ENCODE measurements around the gene CPAMD8. TPM values are rescaled to one million over a fixed set of nuclear protein-coding genes. Genes with fewer than 3 reads are reported as not detected.

The CPAMD8 gene
- total RNA-seq, 6 experiments from 2014 or later: 0.11 to 0.20 (median 0.14) TPM; not detected in 1

DNA sequence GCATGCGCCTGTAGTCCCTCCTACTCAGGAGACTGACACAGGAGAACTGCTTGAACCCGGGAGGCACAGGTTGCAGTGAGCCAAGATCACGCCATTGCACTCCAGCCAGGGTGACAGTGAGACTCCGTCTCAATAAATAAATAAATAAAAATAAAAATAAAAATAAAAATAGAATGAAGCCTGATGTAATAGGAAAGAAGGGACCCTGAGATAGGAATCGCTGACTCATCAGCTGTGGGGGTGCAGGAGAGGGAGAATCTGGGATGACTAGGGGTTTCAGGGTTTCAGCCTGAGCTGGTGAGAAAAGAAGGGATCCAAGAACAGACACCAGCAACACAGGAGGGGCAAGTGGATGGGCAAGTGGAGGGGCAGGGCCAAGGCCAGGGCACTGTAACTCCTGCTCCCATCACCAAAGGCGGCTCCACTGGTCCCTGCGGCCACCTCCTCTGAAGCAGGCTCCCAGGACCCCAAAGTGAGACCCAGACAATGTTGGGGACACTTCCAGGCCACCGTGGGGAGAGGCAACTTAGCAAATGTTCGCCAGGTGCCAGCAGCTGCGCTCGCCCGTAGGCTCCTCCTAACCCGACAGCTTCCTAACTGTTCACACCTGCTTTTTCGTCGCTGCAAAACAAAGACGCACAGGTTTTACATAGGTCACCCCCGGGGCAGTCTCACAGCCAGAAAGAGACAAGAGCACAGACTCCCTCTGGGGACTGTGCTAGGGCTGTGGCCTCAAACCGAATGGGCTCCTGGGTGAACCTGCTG lies 47.4 kb upstream of the CPAMD8 start:
- TF ChIP-seq, protein P1, sequence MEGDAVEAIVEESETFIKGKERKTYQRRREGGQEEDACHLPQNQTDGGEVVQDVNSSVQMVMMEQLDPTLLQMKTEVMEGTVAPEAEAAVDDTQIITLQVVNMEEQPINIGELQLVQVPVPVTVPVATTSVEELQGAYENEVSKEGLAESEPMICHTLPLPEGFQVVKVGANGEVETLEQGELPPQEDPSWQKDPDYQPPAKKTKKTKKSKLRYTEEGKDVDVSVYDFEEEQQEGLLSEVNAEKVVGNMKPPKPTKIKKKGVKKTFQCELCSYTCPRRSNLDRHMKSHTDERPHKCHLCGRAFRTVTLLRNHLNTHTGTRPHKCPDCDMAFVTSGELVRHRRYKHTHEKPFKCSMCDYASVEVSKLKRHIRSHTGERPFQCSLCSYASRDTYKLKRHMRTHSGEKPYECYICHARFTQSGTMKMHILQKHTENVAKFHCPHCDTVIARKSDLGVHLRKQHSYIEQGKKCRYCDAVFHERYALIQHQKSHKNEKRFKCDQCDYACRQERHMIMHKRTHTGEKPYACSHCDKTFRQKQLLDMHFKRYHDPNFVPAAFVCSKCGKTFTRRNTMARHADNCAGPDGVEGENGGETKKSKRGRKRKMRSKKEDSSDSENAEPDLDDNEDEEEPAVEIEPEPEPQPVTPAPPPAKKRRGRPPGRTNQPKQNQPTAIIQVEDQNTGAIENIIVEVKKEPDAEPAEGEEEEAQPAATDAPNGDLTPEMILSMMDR (IDR thresholded peaks at IDR 0.05): no peak; the same call in 1 of the 2 replicates
- DNase-seq: no peak
- H3K4me1 Mint-ChIP-seq (ENCODE audit: low read depth): peaks cover 43% of the 10 kb centered on the region

DNA sequence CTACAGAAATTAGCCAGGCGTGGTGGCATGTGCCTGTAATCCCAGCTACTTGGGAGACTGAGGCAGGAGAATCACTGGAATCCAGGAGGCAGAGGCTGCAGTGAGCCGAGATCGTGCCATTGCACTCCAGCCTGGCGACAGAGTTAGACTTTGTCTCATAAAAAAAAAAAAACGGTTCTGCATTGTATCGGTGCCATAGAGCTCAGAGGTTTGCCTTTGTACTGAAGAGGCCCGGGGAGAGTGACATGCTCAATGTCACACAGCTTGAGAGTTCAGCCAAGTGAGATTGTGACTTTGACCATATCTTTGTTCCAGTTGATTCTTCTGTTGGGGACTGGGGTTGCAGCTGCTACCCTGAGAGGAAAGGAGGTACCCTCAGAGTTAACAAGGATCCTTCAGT lies 44.3 kb upstream of the CPAMD8 start:
- no peak overlapping the region for H3K4me3 Mint-ChIP-seq
- H3K27me3 Mint-ChIP-seq (ENCODE audit: insufficient read depth): peaks cover 5% of the 10 kb centered on the region
- TF ChIP-seq, protein P1 (IDR thresholded peaks at IDR 0.05): no peak
- H3K27ac Mint-ChIP-seq: no peak overlapping the region
- H3K9me3 Mint-ChIP-seq: no peaks in the 10 kb centered on the region
- peaks cover 25% of the 10 kb centered on the region for H3K4me1 Mint-ChIP-seq (ENCODE audit: low read depth)
- no peak for DNase-seq
- H3K36me3 Mint-ChIP-seq (ENCODE audit: low read depth): peaks cover 5% of the 10 kb centered on the region

More for the DNA sequence above, 47.4 kb upstream of the CPAMD8 start:
- H3K27ac Mint-ChIP-seq: peak overlapping the region; percentile 89
- peaks cover 9% of the 10 kb centered on the region for H3K36me3 Mint-ChIP-seq (ENCODE audit: low read depth)
- H3K9me3 Mint-ChIP-seq: no peaks in the 10 kb centered on the region
- peaks cover 5% of the 10 kb centered on the region for H3K27me3 Mint-ChIP-seq (ENCODE audit: insufficient read depth)
- H3K4me3 Mint-ChIP-seq: peak overlapping the region; percentile 93

DNA sequence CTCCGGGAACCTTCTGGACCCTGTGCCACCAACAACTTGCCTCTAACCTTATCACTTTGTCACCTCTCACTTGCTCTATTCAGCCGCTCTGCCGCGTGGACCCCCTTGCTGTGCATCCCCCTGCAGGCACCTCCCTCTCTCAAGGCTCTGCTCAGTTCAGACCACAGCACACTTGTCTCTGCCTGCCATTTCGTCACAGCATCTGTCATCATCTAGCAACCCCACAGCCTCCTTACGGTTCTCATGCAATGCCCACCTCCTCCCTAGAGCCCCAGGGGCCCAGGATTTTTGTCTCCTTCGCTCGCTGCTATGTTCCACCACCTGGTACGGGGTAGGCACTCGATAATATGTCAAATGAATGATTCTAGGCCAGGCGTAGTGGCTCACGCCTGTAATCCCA lies 43.8 kb upstream of the CPAMD8 start:
- Mint-ChIP-seq H3K27me3 (ENCODE audit: insufficient read depth) (peaks cover 3% of the 10 kb centered on the region), H3K4me3 (no peak overlapping the region), H3K9me3 (no peaks in the 10 kb centered on the region), H3K4me1 (ENCODE audit: low read depth) (peaks cover 25% of the 10 kb centered on the region), H3K36me3 (ENCODE audit: low read depth) (peaks cover 5% of the 10 kb centered on the region), H3K27ac (no peak overlapping the region)
- TF ChIP-seq, protein P1 (IDR thresholded peaks at IDR 0.05): no peak
- no peak for DNase-seq

DNA sequence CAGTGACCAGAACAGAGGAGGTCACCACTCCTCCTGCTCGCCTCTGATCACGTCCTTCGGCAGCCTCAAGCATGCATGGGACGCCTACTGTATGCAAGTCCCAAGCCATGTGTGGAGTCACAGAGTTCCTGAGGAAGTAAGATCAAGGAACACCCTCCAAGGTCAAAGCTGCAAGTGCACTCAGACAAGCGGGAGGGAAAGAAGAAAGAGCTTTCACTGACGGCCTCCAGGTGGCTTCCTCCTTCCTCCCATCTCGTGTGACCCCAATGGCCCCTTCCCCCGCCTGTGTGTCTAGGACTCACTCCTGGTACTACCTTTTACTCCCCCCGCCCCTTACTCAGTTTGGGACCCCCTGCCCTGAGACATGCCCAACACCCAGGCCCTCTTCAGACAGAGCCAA lies 42.6 kb upstream of the CPAMD8 start:
- H3K27ac Mint-ChIP-seq: 0 out of 2 replicates have a peak overlapping the region, but pooled peaks have one; percentile 24
- no peaks in the 10 kb centered on the region for H3K9me3 Mint-ChIP-seq
- H3K36me3 Mint-ChIP-seq (ENCODE audit: low read depth): peaks cover 11% of the 10 kb centered on the region
- H3K27me3 Mint-ChIP-seq (ENCODE audit: insufficient read depth): peaks cover 1% of the 10 kb centered on the region; the same call in 1 of the 2 replicates
- no peak overlapping the region for H3K4me3 Mint-ChIP-seq
- peaks cover 17% of the 10 kb centered on the region for H3K4me1 Mint-ChIP-seq (ENCODE audit: low read depth)
- no peak for DNase-seq
- TF ChIP-seq, protein P1 (IDR thresholded peaks at IDR 0.05): no peak

DNA sequence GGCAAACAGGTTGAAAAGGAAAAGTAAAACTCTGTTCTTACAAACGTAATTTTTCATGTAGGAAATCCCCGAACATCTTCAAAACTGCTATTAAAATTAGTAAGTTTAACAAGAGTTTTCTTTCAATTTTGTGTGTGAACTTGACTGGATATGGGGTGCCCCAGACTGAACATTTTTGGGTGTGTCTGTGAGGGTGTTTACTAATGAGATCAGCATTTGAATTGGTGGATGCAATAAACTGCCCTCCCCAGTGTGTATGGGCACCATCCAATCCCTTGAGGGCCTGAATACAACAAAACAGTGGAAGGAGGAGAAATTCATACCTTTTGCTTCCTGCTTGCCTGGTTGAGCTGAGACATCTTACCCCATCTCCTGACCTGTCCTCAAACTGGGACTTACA lies 36.8 kb upstream of the CPAMD8 start:
- no peak overlapping the region; the same call in 1 of the 2 replicates for H3K27ac Mint-ChIP-seq
- peaks cover 30% of the 10 kb centered on the region for H3K36me3 Mint-ChIP-seq (ENCODE audit: low read depth)
- peaks cover 11% of the 10 kb centered on the region for H3K4me1 Mint-ChIP-seq (ENCODE audit: low read depth)
- no peaks in the 10 kb centered on the region; the same call in 1 of the 2 replicates for H3K9me3 Mint-ChIP-seq
- H3K27me3 Mint-ChIP-seq (ENCODE audit: insufficient read depth): no peaks in the 10 kb centered on the region
- TF ChIP-seq, protein P1 (IDR thresholded peaks at IDR 0.05): no peak
- no peak overlapping the region for H3K4me3 Mint-ChIP-seq
- DNase-seq: no peak

All from HFFc6 (cell line).